Stimulated activated CD4-positive, alpha-beta T cell treated with anti-CD3 and anti-CD28 coated beads, Interleukin-4, amount 100 ng/mL, for 24 hours (primary cell): ENCODE results near the gene UBL3.

Experiments used
- DNase-seq: peaks from one replicate; pipeline ENCODE4 v3.0.0-alpha.2; 2020

UBL3 gene

DNA sequence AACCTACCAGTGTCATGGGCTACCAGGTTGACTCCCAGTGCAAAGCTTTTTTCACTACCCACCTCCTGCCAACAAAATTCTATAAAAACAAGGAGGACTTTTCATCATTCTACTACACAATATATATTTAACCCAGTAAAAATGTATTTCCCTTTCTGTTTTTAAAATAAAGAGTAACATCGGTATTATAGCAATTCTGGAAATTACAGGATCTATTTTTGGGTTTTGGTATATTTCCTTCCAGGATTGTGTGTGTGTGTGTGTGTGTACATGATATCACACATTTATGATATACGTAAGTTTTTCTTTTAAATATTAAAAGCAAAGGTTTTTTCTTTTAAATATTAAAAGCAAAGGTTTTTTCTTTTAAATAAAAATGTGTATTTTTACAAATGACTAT lies 6.0 kb upstream of the UBL3 start:
- DNase-seq = no peak

DNA sequence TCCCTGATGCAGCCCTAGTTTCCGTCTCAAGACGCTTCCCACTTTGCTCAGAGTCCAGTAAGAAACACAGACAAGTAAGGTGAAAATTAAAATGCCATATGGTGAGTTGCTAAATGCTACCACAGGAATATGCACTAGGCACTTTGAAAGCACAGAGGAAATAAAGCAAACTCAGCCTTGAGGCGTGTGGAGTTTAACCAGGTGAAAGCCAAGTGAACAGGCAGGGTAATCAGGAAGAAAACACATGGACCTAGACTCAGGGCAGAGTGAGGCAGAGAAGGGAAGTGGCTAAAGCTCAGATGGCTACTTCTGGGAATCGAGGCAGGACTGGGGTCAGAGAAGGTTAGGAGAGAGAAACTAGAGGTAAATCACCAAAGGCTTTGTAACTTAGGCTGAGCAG lies 5.4 kb upstream of the UBL3 start:
- DNase-seq = no peak

DNA sequence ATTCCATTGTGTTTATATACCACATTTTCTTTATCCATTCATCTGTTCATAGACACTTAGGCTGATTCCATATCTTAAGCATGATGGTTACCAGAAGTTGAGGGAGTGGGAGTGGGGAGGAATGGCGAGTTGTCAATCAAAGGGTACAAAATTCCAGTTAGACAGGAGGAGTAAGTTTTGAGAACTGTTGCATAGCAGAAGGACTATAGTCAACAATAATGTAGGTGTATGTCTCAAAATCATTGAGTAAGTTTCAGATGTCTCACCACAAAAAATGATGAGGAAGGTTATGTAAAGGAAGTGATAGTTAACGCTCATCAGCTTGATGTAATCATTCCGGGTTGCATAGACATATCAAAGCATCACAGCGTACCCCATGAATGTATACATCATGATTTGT lies 4.6 kb upstream of the UBL3 start:
- no peak for DNase-seq

DNA sequence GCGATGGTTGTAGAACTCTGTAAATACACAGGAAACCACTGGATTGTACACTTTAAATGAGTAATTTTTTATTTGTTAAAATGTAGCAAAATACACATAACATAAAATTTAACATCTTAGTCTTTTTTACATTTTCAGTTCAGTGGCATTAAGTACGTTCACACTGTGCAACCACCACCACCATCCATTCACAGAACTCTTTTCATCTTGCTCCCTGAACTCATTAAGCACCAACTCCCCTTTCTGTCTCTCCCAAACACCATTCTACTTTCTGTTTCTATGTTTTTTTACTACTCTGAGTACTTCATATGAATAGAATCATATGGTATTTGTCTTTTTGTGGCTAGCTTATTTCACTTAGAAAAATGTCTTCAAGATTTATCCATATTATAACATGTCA lies 2.7 kb upstream of the UBL3 start:
- no peak for DNase-seq

DNA sequence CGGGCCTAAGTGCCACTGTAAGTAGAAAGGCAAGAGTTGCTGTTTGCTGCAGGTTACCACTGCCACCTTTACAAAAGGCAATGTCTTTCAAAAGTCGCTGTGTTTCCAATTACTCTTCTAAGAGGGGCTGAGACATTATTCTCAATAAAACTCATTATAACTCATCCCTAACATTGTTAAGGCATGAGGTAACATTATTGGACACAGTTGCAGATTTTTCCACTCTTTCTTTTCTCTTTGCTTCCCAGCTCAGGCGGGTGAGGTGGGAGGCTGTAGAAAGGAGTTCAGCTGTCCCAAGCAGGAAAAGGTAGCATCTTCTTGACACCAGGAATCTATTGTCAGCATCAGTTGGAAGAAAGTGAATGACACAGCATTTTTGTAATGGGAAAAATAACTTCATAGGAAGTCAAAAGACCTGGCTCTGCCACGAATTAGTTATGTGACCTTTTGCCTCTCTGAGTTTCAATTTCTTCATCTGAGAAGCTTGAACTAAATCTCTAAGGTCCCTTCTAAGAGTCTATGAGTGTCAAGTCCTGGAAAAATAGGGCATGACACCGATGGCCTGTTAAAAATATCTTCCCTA lies 2.1 kb upstream of the UBL3 start:
- no peak for DNase-seq

DNA sequence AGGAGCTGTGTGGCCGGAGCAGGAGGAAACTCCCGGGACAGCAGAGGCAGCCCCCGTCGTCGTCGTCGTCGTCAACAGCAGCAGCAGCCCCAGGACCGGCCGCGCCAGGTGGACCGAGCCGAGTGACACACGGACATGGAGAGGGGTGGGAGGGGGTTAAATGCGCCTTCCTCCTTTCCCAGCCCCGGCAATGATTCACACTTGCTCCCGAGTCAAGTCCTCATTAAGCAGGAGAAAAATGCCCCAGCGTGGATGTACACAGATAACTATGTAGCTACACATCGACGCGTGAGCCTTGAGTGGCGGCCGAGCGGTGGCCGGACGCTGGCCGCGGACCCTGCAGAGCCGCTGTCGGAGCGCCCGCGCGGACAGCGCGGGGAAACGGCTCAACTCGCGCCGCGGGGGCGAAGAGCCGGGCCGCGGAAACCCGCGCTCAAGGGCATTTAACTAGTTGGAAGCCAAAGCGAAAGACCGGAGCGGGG lies 645 bp downstream of the UBL3 start:
- peak; percentile 33 for DNase-seq

DNA sequence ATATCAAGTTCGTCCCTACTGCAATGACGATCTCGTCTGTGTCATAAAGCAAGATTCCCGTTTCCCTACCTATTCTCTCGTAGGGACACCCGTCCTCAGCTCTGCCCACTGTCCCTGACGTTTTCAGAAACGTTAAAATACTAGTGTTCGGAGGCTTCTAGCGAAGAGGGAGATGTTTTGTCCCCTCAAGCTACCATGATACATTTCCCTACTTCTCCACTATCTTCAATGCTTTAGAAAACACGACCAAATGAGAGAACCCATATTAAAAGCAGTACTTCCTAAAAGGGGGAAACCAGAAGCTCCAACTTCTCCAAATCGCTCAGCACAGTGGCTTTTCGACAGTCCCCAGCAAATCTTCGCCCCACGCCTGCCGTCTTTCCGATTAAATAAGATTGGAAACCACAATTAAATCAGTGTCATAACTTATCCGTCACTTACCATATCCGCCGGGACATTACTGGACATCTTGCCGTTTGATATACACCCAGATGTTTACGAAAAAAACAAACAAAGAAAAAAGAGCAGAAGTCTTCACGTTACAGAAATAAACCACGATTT lies 1.3 kb downstream of the UBL3 start:
- DNase-seq = peak; percentile 47

DNA sequence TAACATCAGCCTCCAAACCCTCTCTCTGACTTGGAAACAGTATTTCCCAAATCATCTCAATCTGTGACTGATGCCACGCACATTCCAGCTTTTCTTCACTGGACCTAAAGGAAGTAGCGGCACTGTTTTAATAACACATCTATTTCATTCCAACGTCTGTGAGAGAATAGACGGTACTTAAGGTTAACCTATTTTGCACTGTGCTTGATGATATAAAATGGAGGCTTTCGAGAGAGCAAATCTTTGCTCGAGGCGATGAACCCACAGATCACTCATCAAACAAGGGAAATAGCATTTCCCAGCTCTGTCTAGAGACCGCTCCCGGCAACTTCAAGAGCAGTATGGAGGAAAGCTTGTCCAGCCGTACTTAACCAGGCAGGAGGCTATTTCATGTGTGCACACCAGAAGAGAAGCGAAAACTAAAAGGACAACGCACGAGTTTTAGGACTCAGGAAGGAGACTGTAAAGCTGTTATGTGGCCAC lies 2.9 kb downstream of the UBL3 start:
- DNase-seq = no peak

DNA sequence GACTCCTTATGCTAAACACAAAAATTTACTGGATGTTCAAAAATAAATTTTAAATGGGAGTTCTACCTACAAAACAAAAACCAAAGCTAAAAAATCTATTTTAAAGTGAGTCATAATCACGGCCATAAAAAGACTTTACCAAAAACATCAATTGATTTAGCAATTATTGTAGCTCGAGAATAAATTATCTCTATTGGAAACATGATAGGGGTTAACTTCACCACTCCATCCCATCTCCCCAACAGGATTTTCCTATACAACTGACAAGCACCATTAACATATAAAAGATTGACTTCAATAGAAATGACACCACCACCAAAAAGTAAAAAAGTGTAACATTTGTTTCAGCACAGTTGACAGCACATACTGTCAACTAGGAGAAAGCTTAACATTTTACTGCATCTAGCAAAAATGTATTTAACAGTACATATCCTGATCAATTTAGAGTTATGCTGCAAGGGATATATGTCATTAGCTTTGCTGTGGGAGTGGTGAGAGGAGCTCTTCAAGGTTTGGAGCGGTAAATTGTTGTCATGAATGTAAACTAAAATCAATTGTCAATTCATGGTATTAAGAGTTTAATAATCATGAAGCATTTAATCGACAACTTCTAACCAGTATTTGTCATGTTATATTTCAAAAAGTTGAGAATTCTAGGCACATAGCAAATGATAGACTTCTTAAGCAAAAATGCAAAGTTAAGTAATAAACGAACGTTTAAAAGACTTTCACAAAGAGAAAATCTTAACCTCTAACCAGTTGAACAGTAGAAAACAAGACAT lies 3.8 kb downstream of the UBL3 start:
- no peak for DNase-seq

DNA sequence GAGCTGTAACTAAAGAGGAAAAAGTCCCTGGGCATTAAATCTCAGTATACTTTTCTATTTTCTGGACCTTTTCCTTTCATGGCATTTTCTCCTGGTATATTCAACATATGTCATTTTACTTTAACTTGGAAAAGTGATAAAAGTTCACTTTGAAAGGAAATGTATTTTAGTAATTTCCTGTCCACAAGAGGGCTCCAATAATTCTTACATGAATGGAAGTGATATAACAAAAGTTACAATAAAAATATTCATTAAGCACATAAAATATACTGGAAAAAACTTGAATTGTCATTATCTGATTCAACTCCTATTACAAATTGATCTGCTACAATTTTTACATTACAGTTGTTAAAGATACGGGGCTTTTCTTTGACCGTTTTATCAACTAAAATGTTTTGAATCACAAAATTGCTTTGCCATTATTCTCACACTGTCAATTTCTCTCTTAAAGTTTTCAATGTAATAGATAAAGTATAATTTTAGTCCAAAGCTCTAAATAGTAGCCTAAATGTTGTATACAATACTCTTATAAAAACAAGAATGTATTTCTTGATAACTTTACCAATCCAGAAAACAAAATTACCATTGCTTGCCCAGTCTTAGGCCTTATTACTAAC lies 4.9 kb downstream of the UBL3 start:
- DNase-seq = no peak

DNA sequence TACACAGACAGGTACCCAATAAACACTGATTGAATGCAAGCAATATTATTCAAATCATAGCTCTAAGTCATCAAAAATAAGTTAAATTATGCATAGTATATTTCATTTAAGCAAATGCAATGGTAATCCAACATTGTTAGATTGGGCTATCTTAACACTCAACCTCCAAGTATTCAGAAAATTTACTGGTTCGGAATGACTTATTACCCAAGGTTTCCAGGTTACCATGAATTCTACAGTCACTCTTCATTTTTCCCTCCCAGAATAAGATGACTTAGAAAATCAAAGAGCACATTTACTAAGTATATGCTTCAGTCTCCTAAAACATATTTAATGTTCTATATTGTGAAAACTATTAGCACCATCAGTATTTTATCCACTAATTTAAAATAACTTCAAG lies 6.0 kb downstream of the UBL3 start:
- no peak for DNase-seq

DNA sequence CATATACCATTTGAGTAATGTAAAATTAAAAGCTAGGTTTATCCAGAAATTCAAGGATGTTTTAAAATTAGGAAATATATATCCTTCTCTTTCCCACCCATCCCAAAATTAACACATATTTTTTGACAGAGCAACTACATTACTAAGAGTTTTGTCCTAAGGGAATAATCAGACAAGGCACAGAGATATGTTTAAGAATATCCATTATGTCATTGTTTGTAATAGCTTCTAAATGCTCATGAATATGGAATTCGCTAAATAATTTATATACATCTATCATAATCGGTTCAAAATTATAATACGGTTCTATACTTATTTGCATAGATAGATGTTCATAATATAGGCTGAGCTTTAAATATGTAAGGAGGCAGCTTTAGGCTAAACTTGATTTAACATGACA lies 9.8 kb downstream of the UBL3 start:
- no peak for DNase-seq

DNA sequence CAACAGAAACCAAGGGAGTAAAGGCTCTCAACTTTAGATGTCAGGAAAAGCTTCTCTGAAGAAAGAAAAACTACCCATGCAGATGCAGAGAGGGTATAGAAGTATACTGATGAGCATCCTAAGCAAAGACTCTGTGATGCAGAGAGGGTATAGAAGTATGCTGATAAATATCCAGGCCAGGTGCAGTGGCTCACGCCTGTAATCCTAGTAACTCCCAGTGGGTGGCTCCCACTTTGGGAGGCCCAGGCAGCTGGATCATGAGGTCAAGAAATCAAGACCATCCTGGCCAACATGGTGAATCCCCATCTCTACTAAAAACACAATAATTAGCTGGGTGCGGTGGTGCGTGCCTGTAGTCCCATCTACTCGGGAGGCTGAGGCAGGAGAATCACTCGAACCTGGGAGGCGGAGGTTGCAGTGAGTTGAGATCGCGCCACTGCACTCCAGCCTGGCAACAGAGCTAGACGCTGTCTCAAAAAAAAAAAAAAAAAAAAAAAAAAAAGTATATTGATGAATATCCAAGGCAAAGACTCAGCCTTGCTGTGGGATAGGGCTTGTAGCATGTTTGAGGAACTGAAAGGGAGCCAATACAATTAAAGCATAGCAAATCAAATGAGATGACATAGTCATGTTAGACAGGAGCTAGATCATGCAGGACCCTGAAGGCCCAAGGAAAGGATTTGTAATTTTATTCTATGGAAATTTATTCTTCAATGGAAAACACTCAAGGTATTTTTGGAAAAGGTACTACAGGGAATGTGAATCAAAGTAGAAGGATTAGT lies 14.9 kb downstream of the UBL3 start:
- no peak for DNase-seq

DNA sequence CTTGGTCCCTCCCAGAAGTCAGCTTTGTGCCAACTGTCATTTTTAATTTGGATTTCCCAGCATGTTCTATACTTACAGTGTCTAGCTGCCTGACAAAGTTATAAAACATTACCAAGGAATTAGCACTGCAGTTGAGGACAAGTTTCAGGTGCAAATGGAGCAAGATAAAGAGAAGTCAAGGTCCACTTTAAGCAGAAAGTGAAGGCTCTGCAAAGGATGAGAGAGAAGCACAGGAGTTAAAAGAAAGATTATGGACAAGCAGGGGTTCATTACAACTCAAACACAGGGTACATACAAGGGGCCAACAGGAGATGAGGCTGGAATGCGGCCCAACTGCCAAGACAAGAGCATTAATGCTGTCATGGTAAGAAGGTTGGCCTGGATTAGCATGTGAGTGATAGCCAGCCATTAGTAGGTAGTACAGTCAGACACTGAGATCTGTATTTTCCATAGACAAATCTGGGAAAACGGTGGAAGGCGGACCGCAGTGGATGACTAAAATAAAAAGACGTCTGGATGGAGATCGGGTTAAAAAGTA lies 17.6 kb downstream of the UBL3 start:
- no peak for DNase-seq

DNA sequence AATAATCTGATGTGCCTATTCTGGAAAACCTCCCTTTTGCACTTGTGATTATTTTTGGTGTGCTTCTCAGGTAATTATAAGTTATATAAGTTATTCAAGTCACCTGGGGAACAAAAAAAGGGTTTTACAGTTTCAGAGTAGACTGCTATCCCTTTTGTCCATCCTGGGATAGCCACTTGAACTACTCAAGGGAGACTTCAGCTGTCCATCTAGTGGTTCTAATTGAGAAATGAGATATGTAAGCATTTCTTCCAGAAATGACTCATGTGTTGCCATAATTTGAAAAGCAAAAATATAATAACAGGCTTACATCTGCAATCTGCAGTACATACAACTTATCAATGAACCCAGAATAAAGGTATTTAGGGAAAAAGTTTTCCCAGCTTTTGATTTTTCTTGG lies 20.4 kb downstream of the UBL3 start:
- DNase-seq = no peak

DNA sequence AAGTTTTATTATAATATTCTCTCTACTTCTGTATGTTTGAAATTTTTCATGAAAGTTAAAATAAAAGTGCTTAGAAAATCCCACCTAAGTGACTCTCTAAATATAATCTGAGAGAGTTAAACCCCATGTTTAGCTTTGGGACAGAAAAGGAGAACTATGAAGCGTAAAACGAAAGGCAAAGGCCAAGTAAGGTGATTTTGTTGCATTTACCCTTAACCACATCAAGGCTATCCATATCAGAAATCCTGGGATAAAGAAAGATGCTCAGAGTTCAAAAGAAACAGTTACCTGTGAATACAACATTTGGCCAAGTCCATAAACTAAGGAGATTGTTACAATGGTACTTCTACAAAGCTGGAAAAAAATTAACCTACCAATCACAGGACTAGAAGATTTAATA lies 31.3 kb downstream of the UBL3 start:
- DNase-seq = no peak

DNA sequence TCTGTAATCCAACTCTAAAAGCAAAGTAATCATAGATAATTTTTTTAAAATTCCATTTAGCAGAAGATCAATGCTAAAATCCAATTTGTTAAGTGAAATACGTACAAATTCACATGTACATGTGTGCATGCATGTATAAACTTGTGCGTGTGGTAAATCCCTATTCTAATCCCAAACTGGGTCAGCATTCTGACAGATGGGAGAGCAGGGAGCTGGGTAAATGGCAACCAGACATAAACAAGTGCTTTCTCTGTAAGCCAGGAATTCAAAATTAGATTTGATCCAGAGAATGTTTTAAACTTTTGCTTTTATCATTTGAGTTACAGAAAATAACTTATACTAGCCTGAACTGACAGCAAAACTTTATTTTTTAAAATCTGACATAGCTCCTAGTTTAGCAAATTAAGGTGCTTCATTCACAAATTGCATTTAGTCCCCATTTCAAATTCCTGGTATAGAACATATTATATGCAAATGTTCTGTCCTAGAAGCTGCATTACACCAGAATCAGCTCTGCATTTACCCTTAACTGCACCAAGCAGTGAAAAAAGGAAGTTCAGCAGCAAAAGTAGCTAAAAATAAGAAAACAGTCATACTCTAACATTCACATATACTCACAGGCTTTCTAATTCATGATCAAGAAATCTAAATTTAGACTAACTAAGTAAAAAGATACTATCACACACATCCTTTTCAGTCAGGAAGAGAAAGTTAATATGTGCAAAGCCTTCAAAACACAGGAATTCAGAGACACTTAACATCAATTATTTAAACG lies 32.6 kb downstream of the UBL3 start:
- no peak for DNase-seq

DNA sequence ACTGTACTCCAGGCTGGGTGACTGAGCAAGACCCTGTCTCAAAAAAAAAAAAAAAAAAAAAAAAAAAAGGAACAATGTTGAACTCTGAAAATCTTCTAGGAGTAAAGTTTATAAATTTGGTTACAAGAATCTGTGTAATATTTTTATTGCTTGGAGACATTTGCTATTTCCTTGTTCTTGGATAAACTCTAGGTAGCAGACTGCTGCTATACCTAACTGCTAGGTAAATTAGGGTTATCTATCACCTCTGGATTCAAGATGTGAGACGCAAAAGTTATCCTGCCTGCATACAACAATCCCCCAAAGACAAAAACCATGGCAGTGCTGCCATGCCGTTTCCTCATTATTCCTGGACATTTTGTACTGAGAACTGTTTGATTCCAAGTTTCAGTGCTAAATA lies 33.7 kb downstream of the UBL3 start:
- DNase-seq = no peak

DNA sequence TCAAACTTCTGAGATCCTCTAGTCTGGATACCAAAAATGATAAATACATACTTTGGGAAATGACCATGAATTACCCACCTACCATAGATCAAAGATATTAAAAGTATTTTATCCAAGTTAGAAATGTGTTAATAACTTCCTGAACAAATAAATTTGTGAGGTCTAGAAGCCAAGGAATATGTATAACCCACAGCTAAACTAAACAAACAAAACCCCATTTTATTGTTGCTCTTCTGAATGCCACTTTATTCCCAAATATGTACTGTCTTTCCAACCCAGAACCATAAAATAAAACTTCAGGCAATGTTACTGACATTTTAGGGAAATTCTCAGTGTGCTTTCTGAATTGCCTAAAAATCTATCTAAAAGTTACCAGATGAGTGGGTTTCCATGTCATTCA lies 35.1 kb downstream of the UBL3 start:
- DNase-seq = no peak

DNA sequence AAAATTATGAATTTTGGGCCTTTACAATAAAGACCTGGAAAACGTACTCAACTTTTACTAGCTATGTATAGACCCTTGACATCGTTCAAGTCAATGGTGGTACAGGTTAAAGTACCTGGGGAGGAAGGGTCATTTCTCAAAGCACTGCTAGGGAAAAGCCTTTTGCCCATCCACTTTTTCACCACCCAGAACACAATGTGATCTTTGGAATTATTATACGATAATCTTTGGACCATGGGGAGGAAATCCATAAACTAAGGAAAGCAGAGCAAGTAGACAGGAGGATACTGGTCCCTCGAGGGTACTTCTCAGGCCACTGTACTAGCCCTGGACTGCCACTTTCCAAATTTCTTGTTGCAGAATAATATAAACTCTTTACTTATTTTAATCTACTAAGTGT lies 39.5 kb downstream of the UBL3 start:
- DNase-seq = no peak

DNA sequence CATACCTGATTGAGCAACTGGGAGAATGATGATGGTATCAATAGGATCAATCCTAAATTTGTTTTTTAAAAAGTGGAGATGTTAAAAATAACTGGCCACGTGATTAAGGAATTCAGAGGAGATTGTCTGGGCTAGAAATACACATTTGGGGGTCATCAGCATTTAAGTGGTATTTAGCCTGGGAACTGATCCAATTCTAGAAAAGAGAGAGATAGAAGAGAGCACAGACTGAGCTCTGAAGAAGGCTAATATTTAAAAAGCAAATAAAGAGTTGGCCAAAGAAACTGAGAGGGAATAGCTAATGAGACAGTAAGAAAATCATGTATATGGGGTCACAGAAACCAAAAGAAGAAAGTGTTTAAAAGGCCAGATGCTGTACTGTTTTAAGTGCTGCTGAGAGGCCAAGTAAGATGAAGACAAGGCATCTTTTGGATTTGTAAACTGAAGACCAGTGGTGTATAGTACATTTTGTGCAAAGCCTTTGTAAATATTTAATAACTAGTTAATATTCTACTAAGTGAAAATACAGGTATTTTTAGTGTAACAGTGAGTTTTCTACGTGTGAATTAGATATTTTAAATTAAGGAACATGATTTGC lies 40.2 kb downstream of the UBL3 start:
- DNase-seq = no peak

DNA sequence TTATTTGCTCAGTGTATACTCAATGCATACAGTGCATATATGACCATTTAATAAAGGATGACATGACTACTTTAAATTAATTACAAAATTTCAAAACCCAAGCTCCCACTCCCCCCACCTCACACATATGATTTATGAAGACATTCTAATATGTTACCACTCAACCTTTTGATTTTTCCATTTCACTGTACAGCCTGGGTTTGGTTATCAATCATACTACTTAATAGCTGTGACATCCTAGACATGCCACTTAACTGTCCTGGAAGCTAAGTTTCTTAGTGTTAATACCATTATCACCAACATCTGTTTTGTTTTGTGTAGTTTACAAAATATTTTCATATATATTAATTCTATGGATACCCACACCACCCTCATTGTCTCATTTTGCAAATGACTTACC lies 42.2 kb downstream of the UBL3 start:
- DNase-seq = no peak
